GM23338 (cell line): Measurements from ENCODE around the gene COL6A3. TPM values are rescaled to one million over a fixed set of nuclear protein-coding genes. Genes with fewer than 3 reads are reported as not detected.

ENCODE experiments used
- ATAC-seq: fragments of 200-7000 bp; cut with Tn5 transposase; 3 replicates; pipeline ENCODE4 v1.9.1; 2020
- DNase-seq: peaks from one replicate; pipeline ENCODE4 v3.0.0-alpha.2; 2015; ENCODE audit warnings: low spot score
- H2AFZ ChIP-seq: fragments of 200-600 bp; sonication (generic); 2 replicates; pipeline ENCODE4 v1.8.0; 2016; ENCODE audit warnings: antibody characterized with exemption, mild to moderate bottlenecking, moderate library complexity
- H3F3A ChIP-seq: fragments of 200-600 bp; sonication (generic); replicated peaks from 2 replicates; pipeline ENCODE4 v1.8.0; 2017; ENCODE audit warnings: antibody characterized with exemption, mixed run types, low read depth
- H3K27ac ChIP-seq: fragments of 200-600 bp; sonication (generic); 2 replicates; pipeline ENCODE4 v1.6.1; 2016; ENCODE audit warnings: low read depth
- H3K27me3 ChIP-seq: fragments of 200-600 bp; sonication (generic); 2 replicates; pipeline ENCODE4 v1.8.0; 2016; ENCODE audit warnings: mild to moderate bottlenecking, mixed run types, moderate library complexity; ENCODE audit not compliant: insufficient read depth
- H3K36me3 ChIP-seq: fragments of 200-600 bp; sonication (generic); 2 replicates; pipeline ENCODE4 v1.8.0; 2016; ENCODE audit warnings: mild to moderate bottlenecking; ENCODE audit not compliant: insufficient read depth
- H3K4me1 ChIP-seq: fragments of 200-600 bp; sonication (generic); 2 replicates; pipeline ENCODE4 v1.8.0; 2016; ENCODE audit warnings: mild to moderate bottlenecking, moderate library complexity; ENCODE audit not compliant: insufficient read depth
- H3K4me2 ChIP-seq: fragments of 200-600 bp; sonication (generic); 2 replicates; pipeline ENCODE4 v1.7.1; 2017; ENCODE audit warnings: mixed run types
- H3K4me3 ChIP-seq: fragments of 200-600 bp; sonication (generic); 2 replicates; pipeline ENCODE4 v1.6.1; 2016; ENCODE audit warnings: mixed run types
- H3K79me2 ChIP-seq: fragments of 200-600 bp; sonication (generic); replicated peaks from 2 replicates; pipeline ENCODE4 v1.8.0; 2017; ENCODE audit warnings: mild to moderate bottlenecking; ENCODE audit not compliant: insufficient read depth
- H3K9me2 ChIP-seq: fragments of 200-600 bp; sonication (generic); 2 replicates; pipeline ENCODE4 v1.8.0; 2017; ENCODE audit not compliant: insufficient read depth
- H4K20me1 ChIP-seq: fragments of 200-600 bp; sonication (generic); replicated peaks from 2 replicates; pipeline ENCODE4 v1.8.0; 2017; ENCODE audit warnings: mild to moderate bottlenecking; ENCODE audit not compliant: insufficient read depth
- H3K27ac Mint-ChIP-seq: 2 replicates; pipeline ENCODE4 v1.8.0; 2020; ENCODE audit warnings: inconsistent platforms, mild to moderate bottlenecking, moderate library complexity, mixed read lengths
- H3K27me3 Mint-ChIP-seq: 3 replicates; pipeline ENCODE4 v1.8.0; 2022; ENCODE audit warnings: low read depth, mild to moderate bottlenecking, moderate library complexity, mixed read lengths, inconsistent platforms; ENCODE audit not compliant: insufficient read depth, poor library complexity
- H3K36me3 Mint-ChIP-seq: 3 replicates; pipeline ENCODE4 v1.8.0; 2021; ENCODE audit warnings: low read depth, mild to moderate bottlenecking, inconsistent platforms, moderate library complexity, mixed read lengths
- H3K4me1 Mint-ChIP-seq: 3 replicates; pipeline ENCODE4 v1.8.0; 2020; ENCODE audit warnings: mild to moderate bottlenecking, inconsistent platforms, mixed read lengths
- H3K4me3 Mint-ChIP-seq: 3 replicates; pipeline ENCODE4 v1.8.0; 2021; ENCODE audit warnings: moderate library complexity, mild to moderate bottlenecking, inconsistent platforms, mixed read lengths
- H3K9me3 Mint-ChIP-seq: 3 replicates; pipeline ENCODE4 v1.8.0; 2020; ENCODE audit warnings: moderate library complexity, mild to moderate bottlenecking, inconsistent platforms, mixed read lengths
- EZH2 ChIP-seq: fragments of 200-600 bp; sonication (generic); IDR thresholded peaks from one replicate; pipeline ENCODE4 v1.8.0; 2017; ENCODE audit warnings: antibody characterized with exemption, mild to moderate bottlenecking, low read depth; ENCODE audit not compliant: unreplicated experiment
- EZH2phosphoT487 ChIP-seq: fragments of 200-600 bp; sonication (generic); IDR thresholded peaks from one replicate; pipeline ENCODE4 v1.8.1; 2018; ENCODE audit warnings: antibody characterized with exemption; ENCODE audit not compliant: unreplicated experiment
- NANOG ChIP-seq: IDR thresholded peaks from 2 replicates; pipeline ENCODE4 v1.6.1; 2016; ENCODE audit warnings: antibody characterized with exemption, borderline replicate concordance
- POLR2AphosphoS5 ChIP-seq: IDR thresholded peaks from 2 replicates; pipeline ENCODE4 v1.6.1; 2016; ENCODE audit warnings: antibody characterized with exemption, low read depth
- ZNF114 ChIP-seq: fragments of 250-450 bp; sonication (Bioruptor Pico); IDR thresholded peaks from 2 replicates; pipeline ENCODE4 v1.5.0; 2020; ENCODE audit warnings: mild to moderate bottlenecking, moderate library complexity
- polyA plus RNA-seq: library from polyadenylated mRNA; unstranded; fragments of >200 nt; fragmentation: Nextera tagmentation; extraction: Ambion mirVana; gene quantifications from 2 replicates; pipeline ENCODE4 v1.2.1, GENCODE V29; 2016
- total RNA-seq: library from RNA; depleted of rRNA; stranded (reverse); fragments of >200 nt; shearing (Covaris generic); gene quantifications from 2 replicates; pipeline ENCODE4 v1.2.3, GENCODE V29; 2014
- TF ChIP-seq, protein P1 (sequence below): IDR thresholded peaks from 2 replicates; pipeline ENCODE4 v1.6.1; 2016; ENCODE audit warnings: antibody characterized with exemption
- TF ChIP-seq, protein P2 (sequence below): IDR thresholded peaks from one replicate; pipeline ENCODE4 v1.6.1; 2018; ENCODE audit warnings: antibody characterized with exemption; ENCODE audit not compliant: unreplicated experiment
- TF ChIP-seq, protein P3 (sequence below): fragments of 250-450 bp; sonication (Bioruptor Pico); IDR thresholded peaks from 2 replicates; pipeline ENCODE4 v1.5.0; 2020; ENCODE audit warnings: mild to moderate bottlenecking, moderate library complexity

COL6A3 gene
- total and polyA plus RNA-seq, 2 experiments from 2014 or later: 1.2 to 7.3 TPM

DNA sequence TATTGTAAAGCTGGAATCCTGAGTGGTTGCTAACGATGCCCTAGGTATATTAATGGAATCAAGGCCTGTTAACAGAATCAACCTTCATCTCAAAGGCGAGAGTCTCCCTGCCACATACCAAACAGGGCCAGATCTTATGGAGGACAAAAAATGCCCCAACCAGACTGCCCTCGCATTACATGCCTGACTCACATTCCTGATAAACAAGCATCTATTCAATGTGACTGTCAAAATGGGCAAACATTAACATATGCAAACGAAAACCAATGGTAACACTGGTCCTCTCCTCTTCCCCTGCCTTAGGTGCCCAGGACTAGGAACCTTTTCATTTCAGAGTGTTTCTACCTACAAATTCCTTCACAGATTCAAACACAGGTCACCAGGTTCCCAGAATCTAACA lies 83.4 kb downstream of the COL6A3 start:
- Mint-ChIP-seq H3K27me3 (peaks cover 2% of the 10 kb centered on the region), H3K27ac (no peak overlapping the region), H3K9me3 (no peaks in the 10 kb centered on the region), H3K4me1 (peaks cover 22% of the 10 kb centered on the region), H3K4me3 (no peak overlapping the region), H3K36me3 (no peaks in the 10 kb centered on the region)
- Histone ChIP-seq H3K36me3 (no peaks in the 10 kb centered on the region), H3K4me2 (no peak overlapping the region), H3K27me3 (no peaks in the 10 kb centered on the region), H4K20me1 (no peaks in the 10 kb centered on the region), H3K4me3 (no peak overlapping the region), H3K79me2 (no peaks in the 10 kb centered on the region), H3K9me2 (0 out of 2 replicates have a peak, but pooled peaks cover 10% of the 10 kb centered on the region), H3K4me1 (peaks cover 6% of the 10 kb centered on the region), H3F3A (no peaks in the 10 kb centered on the region), H2AFZ (no peak overlapping the region), H3K27ac (no peak overlapping the region)
- ATAC-seq (peak; percentile 79), DNase-seq (peak; percentile 62)
- TF ChIP-seq, protein P1, sequence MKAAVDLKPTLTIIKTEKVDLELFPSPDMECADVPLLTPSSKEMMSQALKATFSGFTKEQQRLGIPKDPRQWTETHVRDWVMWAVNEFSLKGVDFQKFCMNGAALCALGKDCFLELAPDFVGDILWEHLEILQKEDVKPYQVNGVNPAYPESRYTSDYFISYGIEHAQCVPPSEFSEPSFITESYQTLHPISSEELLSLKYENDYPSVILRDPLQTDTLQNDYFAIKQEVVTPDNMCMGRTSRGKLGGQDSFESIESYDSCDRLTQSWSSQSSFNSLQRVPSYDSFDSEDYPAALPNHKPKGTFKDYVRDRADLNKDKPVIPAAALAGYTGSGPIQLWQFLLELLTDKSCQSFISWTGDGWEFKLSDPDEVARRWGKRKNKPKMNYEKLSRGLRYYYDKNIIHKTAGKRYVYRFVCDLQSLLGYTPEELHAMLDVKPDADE: no peak
- TF ChIP-seq, protein P2, sequence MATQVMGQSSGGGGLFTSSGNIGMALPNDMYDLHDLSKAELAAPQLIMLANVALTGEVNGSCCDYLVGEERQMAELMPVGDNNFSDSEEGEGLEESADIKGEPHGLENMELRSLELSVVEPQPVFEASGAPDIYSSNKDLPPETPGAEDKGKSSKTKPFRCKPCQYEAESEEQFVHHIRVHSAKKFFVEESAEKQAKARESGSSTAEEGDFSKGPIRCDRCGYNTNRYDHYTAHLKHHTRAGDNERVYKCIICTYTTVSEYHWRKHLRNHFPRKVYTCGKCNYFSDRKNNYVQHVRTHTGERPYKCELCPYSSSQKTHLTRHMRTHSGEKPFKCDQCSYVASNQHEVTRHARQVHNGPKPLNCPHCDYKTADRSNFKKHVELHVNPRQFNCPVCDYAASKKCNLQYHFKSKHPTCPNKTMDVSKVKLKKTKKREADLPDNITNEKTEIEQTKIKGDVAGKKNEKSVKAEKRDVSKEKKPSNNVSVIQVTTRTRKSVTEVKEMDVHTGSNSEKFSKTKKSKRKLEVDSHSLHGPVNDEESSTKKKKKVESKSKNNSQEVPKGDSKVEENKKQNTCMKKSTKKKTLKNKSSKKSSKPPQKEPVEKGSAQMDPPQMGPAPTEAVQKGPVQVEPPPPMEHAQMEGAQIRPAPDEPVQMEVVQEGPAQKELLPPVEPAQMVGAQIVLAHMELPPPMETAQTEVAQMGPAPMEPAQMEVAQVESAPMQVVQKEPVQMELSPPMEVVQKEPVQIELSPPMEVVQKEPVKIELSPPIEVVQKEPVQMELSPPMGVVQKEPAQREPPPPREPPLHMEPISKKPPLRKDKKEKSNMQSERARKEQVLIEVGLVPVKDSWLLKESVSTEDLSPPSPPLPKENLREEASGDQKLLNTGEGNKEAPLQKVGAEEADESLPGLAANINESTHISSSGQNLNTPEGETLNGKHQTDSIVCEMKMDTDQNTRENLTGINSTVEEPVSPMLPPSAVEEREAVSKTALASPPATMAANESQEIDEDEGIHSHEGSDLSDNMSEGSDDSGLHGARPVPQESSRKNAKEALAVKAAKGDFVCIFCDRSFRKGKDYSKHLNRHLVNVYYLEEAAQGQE: no peak
- TF ChIP-seq EZH2 (no peak), POLR2AphosphoS5 (no peak), NANOG (no peak), ZNF114 (CRISPR knock-in tag) (no peak), EZH2phosphoT487 (no peak)
- TF ChIP-seq, protein P3, sequence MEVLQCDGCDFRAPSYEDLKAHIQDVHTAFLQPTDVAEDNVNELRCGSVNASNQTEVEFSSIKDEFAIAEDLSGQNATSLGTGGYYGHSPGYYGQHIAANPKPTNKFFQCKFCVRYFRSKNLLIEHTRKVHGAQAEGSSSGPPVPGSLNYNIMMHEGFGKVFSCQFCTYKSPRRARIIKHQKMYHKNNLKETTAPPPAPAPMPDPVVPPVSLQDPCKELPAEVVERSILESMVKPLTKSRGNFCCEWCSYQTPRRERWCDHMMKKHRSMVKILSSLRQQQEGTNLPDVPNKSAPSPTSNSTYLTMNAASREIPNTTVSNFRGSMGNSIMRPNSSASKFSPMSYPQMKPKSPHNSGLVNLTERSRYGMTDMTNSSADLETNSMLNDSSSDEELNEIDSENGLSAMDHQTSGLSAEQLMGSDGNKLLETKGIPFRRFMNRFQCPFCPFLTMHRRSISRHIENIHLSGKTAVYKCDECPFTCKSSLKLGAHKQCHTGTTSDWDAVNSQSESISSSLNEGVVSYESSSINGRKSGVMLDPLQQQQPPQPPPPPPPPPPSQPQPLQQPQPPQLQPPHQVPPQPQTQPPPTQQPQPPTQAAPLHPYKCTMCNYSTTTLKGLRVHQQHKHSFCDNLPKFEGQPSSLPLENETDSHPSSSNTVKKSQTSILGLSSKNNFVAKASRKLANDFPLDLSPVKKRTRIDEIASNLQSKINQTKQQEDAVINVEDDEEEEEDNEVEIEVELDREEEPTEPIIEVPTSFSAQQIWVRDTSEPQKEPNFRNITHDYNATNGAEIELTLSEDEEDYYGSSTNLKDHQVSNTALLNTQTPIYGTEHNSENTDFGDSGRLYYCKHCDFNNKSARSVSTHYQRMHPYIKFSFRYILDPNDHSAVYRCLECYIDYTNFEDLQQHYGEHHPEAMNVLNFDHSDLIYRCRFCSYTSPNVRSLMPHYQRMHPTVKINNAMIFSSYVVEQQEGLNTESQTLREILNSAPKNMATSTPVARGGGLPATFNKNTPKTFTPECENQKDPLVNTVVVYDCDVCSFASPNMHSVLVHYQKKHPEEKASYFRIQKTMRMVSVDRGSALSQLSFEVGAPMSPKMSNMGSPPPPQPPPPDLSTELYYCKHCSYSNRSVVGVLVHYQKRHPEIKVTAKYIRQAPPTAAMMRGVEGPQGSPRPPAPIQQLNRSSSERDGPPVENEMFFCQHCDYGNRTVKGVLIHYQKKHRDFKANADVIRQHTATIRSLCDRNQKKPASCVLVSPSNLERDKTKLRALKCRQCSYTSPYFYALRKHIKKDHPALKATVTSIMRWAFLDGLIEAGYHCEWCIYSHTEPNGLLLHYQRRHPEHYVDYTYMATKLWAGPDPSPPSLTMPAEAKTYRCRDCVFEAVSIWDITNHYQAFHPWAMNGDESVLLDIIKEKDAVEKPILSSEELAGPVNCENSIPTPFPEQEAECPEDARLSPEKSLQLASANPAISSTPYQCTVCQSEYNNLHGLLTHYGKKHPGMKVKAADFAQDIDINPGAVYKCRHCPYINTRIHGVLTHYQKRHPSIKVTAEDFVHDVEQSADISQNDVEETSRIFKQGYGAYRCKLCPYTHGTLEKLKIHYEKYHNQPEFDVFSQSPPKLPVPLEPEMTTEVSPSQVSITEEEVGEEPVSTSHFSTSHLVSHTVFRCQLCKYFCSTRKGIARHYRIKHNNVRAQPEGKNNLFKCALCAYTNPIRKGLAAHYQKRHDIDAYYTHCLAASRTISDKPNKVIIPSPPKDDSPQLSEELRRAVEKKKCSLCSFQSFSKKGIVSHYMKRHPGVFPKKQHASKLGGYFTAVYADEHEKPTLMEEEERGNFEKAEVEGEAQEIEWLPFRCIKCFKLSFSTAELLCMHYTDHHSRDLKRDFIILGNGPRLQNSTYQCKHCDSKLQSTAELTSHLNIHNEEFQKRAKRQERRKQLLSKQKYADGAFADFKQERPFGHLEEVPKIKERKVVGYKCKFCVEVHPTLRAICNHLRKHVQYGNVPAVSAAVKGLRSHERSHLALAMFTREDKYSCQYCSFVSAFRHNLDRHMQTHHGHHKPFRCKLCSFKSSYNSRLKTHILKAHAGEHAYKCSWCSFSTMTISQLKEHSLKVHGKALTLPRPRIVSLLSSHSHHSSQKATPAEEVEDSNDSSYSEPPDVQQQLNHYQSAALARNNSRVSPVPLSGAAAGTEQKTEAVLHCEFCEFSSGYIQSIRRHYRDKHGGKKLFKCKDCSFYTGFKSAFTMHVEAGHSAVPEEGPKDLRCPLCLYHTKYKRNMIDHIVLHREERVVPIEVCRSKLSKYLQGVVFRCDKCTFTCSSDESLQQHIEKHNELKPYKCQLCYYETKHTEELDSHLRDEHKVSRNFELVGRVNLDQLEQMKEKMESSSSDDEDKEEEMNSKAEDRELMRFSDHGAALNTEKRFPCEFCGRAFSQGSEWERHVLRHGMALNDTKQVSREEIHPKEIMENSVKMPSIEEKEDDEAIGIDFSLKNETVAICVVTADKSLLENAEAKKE (CRISPR knock-in tag): no peak
